Measurements from ENCODE around the gene CELSR1.

Gene CELSR1

GRCh38 chr22:46356496-46357480 lies 180.6 kb downstream of the CELSR1 start:
- peaks cover 22% of the 10 kb centered on the region for H3K4me1 ChIP-seq
- no peak overlapping the region for H3K4me3 ChIP-seq (ENCODE audit: low read depth, low read length)
- H3K9me3 ChIP-seq, result no peaks in the 10 kb centered on the region
- H3K36me3 ChIP-seq, result peaks cover 53% of the 10 kb centered on the region
- H3K27me3 ChIP-seq, result no peaks in the 10 kb centered on the region
- no peak for DNase-seq
- TF ChIP-seq CTCF (IDR thresholded peaks at IDR 0.05; ENCODE audit: low read depth, low read length), result no peak

- no peak overlapping the region for H3K4me3 ChIP-seq (ENCODE audit: low read depth, low read length)
- H3K4me1 ChIP-seq, result peaks cover 22% of the 10 kb centered on the region
- H3K36me3 ChIP-seq, result peaks cover 61% of the 10 kb centered on the region
- DNase-seq, result no peak
- H3K27me3 ChIP-seq, result no peaks in the 10 kb centered on the region
- no peaks in the 10 kb centered on the region for H3K9me3 ChIP-seq
- TF ChIP-seq CTCF (IDR thresholded peaks at IDR 0.05; ENCODE audit: low read depth, low read length), result no peak
These were observed 181.4 kb downstream of the CELSR1 start for GRCh38 chr22:46355996-46356471.

- Histone ChIP-seq H3K9me3 (no peaks in the 10 kb centered on the region), H3K4me1 (peaks cover 22% of the 10 kb centered on the region), H3K27me3 (no peaks in the 10 kb centered on the region), H3K4me3 (ENCODE audit: low read depth, low read length) (no peak overlapping the region), H3K36me3 (peaks cover 66% of the 10 kb centered on the region)
- peak; percentile 88 for DNase-seq
- TF ChIP-seq CTCF (IDR thresholded peaks at IDR 0.05; ENCODE audit: low read depth, low read length), result peak; percentile 92
These were observed 181.9 kb downstream of the CELSR1 start for GRCh38 chr22:46355369-46355995.

GRCh38 chr22:46354993-46355305 lies 182.5 kb downstream of the CELSR1 start:
- no peak for TF ChIP-seq CTCF (IDR thresholded peaks at IDR 0.05; ENCODE audit: low read depth, low read length)
- no peaks in the 10 kb centered on the region for H3K27me3 ChIP-seq
- H3K4me1 ChIP-seq, result peaks cover 22% of the 10 kb centered on the region
- H3K9me3 ChIP-seq, result no peaks in the 10 kb centered on the region
- no peak overlapping the region for H3K4me3 ChIP-seq (ENCODE audit: low read depth, low read length)
- DNase-seq, result no peak
- peaks cover 70% of the 10 kb centered on the region for H3K36me3 ChIP-seq

GRCh38 chr22:46354176-46354992 lies 183.0 kb downstream of the CELSR1 start:
- TF ChIP-seq CTCF (IDR thresholded peaks at IDR 0.05; ENCODE audit: low read depth, low read length), result no peak
- Histone ChIP-seq H3K4me1 (peaks cover 22% of the 10 kb centered on the region), H3K36me3 (peaks cover 73% of the 10 kb centered on the region), H3K9me3 (no peaks in the 10 kb centered on the region), H3K27me3 (no peaks in the 10 kb centered on the region), H3K4me3 (ENCODE audit: low read depth, low read length) (no peak overlapping the region)
- no peak for DNase-seq
